NCI-H2227 treated with DMSO at 0.1 percent for 48 hours (cell line): Measurements from ENCODE around the gene GAN.
A peak's percentile ranks its signal among the peaks of the same experiment; 100 is the strongest.
"Not testable (repeated sequence)": the region's sequence is repeated elsewhere in the genome, so short reads cannot be mapped to it uniquely, and the experiment has no call there.

Source experiments
- DNase-seq: peaks from one replicate; lab custom pipeline; 2025; lab: John Stamatoyannopoulos, UW

Gene GAN

DNA sequence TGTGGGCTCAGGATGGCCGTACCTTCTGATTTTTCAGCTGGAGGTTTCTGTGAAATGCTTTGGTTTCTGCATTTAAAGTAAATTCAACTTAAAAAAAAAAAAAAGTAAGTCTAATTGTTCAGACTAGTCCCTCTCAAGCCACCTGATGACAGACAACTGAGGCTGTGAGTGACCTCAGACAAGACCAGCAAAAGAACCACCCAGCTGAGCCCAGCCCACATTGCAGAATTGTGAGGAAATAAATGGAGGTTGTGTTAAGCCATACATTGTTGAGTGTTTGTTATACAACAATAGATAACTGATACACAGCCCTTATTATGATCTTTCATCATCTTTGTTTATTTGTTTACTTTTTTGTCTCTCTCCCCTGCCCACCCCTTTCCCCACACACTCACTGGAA, 85.1 kb downstream of the GAN start:
- no peak for DNase-seq

DNA sequence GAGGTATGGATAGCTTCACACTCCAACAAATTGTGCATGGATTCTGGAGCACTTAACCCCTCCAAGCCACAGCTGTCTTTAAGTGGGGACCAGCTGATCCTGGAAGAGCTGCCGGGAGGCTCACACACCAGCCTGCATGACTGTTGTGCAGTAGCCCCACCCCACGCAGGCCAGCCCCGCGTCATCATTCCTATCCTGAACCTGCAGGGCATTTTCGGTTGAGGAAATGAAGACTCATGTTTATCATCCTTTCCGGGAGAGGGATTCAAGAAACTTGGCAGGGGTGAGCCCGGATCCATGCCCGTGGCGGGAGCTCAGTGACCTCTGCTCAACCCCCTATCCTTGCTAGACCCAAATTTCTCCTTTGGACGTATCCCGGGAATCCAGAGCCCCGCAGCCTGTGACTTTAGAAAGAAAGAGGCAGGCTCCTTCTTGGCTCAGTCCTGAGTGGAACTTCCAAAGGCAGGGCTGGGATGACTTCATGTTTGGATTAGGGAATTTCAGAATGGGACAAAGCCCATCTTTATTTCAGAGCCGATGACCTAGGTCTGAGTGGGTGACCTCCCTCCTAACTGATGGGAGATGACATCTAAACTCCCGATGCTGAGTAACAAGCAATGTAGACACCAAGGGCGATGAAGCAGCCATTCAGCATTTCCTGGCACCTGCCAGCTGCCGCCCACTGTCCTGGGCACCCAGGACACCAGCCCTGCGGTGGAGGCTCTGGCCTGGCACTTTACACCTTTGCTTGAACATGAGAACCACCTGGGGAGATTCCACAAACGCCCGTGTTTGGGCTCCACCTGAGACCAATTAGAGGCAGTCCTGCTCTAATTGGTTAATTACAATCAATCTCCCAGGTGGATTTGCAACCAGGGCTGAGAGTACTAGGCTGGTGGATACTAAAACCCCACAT, 86.5 kb downstream of the GAN start:
- DNase-seq, result no peak

DNA sequence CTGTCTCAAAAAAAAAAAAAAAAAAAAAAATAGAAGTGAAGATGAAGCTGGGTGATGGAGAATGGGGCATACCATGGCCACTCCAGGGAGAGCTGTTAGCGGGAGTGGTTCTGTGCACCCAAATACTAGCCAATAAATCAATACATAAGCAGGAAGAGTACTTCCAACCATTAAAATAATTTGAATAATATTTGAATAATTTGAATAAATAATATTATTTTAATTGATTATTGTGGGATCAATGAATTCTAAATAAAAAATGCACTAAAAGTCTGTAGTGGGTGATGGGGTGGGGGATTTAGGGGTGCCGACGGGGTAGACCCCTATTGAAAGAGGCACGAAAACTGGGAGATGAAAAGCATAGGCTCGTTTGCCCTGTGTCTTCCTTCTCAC, 88.4 kb downstream of the GAN start:
- no peak for DNase-seq

DNA sequence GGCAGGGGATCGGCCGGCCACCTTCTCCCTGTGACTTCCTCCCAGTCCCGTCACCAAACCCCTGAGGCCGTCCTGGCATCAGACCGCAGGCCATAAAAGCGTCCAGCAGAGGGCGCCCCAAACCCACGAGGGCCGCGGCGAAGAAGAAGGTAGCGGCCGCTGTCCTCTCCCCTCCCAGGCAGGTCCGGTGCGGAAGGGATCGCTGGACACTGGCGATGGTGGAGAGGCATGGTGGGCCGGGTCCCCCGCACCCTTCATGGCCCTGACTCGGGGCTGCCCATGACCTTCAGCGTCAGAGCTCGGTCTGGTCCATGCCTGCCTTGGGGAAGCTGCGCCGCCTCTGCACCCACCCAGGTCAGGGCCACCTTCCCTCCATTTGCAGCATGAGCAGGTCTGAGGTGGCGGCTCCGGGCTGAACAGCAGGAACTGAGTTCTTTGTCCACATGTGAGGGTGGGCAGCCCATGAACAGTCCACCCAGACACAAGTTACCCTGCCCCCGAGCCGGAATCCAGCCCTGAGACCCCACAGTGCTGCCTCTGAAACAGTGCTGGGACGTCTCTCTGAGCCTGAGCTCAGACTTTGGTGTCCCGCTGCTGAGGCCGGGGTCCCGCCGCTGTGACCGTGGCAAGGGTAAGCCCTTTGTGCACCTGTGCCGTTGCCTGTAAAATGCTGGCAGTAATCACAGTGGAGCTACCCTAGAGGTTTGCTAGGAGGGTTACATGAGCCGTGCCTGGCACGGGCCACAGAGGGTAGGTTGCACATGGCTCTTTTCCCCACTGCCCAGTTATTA, 89.0 kb downstream of the GAN start:
- peak; percentile 36 for DNase-seq

DNA sequence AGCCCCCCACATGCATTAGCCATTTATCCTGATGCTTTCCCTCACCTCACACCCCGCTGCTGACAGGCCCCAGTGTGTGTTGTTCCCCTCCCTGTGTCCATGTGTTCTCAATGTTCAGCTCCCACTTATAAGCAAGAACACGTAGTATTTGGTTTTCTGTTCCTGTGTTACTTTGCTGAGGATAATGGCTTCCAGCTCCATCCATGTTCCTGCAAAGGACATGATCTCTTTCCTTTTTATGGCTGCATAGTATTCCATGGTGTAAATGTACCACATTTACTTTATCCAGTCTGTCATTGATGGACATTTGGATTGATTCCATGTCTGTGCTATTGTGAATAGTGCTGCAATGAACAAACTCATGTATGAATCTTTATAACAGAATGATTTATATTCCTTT, 90.2 kb downstream of the GAN start:
- DNase-seq, result not testable (repeated sequence)

- no peak for DNase-seq
Observed at GRCh38 chr16:81405702-81406113, 90.9 kb downstream of the GAN start.

- no peak for DNase-seq
Observed at GRCh38 chr16:81408409-81408950, 93.7 kb downstream of the GAN start.

GRCh38 chr16:81409016-81409556, 94.3 kb downstream of the GAN start:
- no peak for DNase-seq

- DNase-seq, result no peak
Observed at GRCh38 chr16:81410643-81411293, 96.0 kb downstream of the GAN start.

GRCh38 chr16:81413245-81413990, 98.7 kb downstream of the GAN start:
- no peak for DNase-seq

DNA sequence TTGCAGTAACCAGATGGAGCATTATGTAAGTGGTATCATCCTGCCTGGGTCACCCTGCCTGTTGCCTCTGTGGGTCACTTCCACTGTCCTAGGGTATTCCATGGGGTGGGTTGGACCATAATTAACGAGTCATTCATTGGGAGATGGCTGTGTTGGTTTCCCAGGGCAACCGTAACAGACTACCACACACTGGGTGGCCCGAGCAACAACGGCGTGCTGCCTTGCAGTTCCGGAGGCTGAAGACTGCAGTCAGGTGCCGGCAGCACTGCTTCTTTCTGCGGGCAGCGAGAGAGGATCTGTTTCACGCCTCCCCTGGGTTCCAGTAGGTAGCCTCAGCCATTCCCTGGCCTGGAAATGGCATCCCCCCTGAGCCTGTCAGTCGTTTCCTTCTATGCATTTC, 101.0 kb downstream of the GAN start:
- DNase-seq, result peak; percentile 23

DNA sequence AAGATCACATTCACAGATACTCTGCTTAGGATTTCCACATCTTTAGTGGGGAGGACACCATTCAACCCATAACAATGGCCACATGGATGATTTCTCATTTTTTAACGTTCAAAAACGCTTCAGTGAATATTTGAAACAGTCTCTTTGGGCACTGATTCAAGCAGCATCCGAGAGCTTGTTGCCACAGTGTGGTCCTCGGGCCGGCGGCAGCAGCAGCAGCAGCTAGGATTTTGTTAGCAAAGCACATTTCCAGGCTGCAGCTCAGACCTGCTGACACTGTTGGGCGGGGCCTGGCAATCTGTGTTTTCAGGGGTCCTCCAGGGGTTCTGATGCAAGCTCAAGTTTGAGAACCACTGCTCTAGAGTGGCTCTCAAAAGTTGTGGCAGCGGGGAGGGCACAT, 102.0 kb downstream of the GAN start:
- DNase-seq, result no peak

- no peak for DNase-seq
Observed at GRCh38 chr16:81417210-81417609, 102.4 kb downstream of the GAN start.

DNA sequence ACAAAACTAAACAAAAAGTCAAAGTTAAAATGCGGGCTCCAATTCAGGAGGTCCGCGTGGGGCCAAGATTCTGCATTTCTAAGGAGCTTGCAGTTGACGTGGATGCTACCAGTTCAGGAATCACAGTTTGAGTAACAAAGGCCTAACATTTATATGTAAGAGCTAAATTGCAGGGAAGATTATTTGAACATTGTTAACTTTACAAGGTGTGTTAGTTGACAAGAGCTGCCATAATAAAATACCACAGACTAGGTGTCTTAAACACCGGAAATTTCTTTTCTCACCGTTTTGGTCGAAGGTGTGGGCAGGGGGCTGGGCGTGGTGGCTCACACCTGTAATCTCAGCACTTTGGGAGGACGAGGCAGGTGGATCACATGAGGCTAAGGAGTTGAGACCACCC, 105.0 kb downstream of the GAN start:
- no peak for DNase-seq

DNA sequence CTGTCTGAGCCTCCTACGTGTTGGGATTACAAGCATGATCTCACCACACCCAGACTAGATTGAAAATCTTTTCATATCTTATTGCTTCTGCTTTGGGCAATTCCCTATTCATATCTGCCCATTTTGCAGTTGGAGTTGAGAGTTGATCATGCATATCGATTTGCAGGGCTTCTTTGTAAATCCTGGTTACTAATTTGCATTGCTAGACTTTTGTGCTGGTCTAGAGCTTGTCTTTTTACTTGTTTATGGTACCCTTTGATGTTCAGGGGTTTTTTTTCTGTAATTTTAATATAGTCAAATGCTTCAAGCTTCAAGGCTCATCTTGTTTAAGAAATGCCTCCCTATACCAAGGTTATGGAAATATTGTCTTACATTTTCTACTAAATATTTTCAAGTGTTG, 106.4 kb downstream of the GAN start:
- no peak for DNase-seq

GRCh38 chr16:81421536-81421935, 106.8 kb downstream of the GAN start:
- no peak for DNase-seq

GRCh38 chr16:81422153-81422552, 107.4 kb downstream of the GAN start:
- DNase-seq, result not testable (repeated sequence)

DNA sequence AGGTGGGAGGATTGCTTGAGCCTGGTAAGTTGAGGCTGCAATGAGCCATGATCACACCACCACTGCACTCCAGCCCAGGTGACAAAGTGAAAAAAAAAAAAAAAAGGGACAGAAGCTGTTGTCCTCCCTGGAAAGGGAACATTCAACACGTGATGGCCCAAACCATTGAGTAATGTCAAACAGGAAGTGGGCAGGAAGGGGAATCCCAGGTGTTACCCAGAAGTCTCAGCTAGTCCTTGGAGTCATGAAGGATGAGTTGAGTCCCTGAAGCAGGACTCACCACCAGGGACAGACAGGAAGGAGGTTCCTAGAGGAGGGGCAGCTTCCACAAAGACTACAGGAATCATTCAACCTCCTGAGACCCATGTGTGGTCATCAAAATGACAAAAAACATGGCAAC, 110.0 kb downstream of the GAN start:
- DNase-seq, result no peak

GRCh38 chr16:81427219-81427618, 112.5 kb downstream of the GAN start:
- no peak for DNase-seq

DNA sequence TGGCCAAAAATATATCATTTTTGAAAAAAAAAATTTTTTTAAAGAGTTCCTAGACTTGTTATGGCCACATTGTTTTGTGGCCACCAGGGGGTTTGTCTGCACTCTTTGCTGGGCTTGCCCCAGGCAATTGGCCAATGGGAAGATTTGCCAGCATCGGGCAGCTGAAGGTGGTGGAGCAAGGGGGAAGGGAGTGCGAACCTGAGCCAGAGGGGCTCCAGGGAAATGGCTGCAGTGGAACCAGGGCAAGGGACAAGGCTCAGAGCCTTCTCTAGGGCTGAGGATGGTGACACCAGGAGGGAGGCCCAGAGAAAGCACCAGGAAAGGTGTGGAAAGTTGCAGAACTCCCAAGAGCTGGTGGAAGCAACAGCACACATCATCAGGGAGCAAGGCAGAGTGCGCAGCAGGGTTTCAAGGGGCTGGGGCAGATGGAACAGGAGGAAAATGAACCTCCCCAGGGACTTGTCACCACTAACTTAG, 114.3 kb downstream of the GAN start:
- no peak for DNase-seq
